Suprapubic skin (tissue), 4 donors: ENCODE measurements around the gene HIVEP3. TPM values are rescaled to one million over a fixed set of nuclear protein-coding genes. Genes with fewer than 3 reads are reported as not detected.
A peak's percentile ranks its signal among the peaks of the same experiment; 100 is the strongest.

Experiments
- DNase-seq, 2 donors: peaks; one replicate each; pipeline ENCODE4 v3.0.0-alpha.2; 2019; ENCODE audit warnings: low spot score in 2 of 2
- H3K27ac ChIP-seq: fragments of 200-600 bp; sonication (generic); one replicate; pipeline ENCODE4 v1.5.1; 2019
- H3K27me3 ChIP-seq: fragments of 200-600 bp; sonication (generic); one replicate; pipeline ENCODE4 v1.5.1; 2019
- H3K36me3 ChIP-seq: fragments of 200-600 bp; sonication (generic); one replicate; pipeline ENCODE4 v1.5.1; 2019
- H3K4me1 ChIP-seq: fragments of 200-600 bp; sonication (generic); one replicate; pipeline ENCODE4 v1.5.1; 2019
- H3K4me3 ChIP-seq: fragments of 200-600 bp; sonication (generic); one replicate; pipeline ENCODE4 v1.5.1; 2019; ENCODE audit warnings: mild to moderate bottlenecking
- H3K9me3 ChIP-seq: fragments of 200-600 bp; sonication (generic); one replicate; pipeline ENCODE4 v1.5.1; 2019
- EP300 ChIP-seq: sonication (generic); formaldehyde crosslinking; IDR thresholded peaks from one replicate; pipeline ENCODE4 v1.6.1; 2017; ENCODE audit warnings: antibody characterized with exemption
- POLR2A ChIP-seq, 2 donors: fragments of 450-650 bp; IDR thresholded peaks; one replicate each; pipeline ENCODE4 v1.6.1; 2017; ENCODE audit warnings: antibody characterized with exemption in 2 of 2, mild to moderate bottlenecking in 2 of 2, moderate library complexity in 2 of 2
- POLR2AphosphoS5 ChIP-seq, 3 donors: sonication (generic); formaldehyde crosslinking; IDR thresholded peaks; one replicate each; pipeline ENCODE4 v1.6.1; 2017; ENCODE audit warnings: antibody characterized with exemption in 3 of 3
- WGBS: methylation state at CpG from one replicate; pipeline ENCODE4 v1.1.5; 2018; 5-methylcytosine and 5-hydroxymethylcytosine counted together
- total RNA-seq, 4 donors: library from RNA; depleted of rRNA; stranded (reverse); fragments of >200 nt; gene quantifications; one replicate each; pipeline ENCODE4 v1.1.0, GENCODE V29; 2016
- TF ChIP-seq, protein P1 (sequence below), 2 donors: fragments of 200-600 bp in 1 of 2; fragments of 450-650 bp in 1 of 2; sonication (generic) in 1 of 2; IDR thresholded peaks; one replicate each; pipeline ENCODE4 v1.5.1; 2016 to 2019; ENCODE audit warnings: antibody characterized with exemption in 2 of 2, mild to moderate bottlenecking in 1 of 2, moderate library complexity in 1 of 2

HIVEP3 gene
- total RNA-seq, 4 donors from 2014 or later, result 11.3 to 23.9 (median 18.3) TPM

DNA sequence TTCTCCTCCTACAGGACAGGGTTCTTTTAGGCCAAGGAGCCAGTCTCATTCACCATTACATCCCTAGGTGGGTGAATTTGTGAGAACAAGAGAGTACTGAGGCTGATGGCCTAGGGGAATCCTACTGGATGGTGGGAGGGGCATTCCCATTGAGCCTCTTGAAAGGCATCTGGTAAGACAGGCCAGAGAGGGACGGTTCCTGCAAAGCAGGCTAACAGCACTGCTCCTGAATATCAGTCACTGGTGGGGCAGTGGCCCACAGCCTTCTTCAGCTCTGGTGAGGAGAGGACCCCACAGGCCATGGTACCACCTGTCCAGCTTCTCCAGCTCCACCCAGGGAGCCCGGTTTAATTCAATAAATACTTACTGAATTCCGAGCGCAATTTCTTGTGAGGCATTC lies 308.4 kb downstream of the HIVEP3 start:
- DNase-seq, result no peak

GRCh38 chr1:41609166-41609883 lies 309.4 kb downstream of the HIVEP3 start:
- no peaks in the 10 kb centered on the region for H3K27me3 ChIP-seq
- H3K27ac ChIP-seq, result no peak overlapping the region
- no peak overlapping the region for H3K4me3 ChIP-seq
- WGBS, result 93% methylated on average over 8 of the region's 10 CpGs
- TF ChIP-seq EP300, result no peak
- no peaks in the 10 kb centered on the region for H3K9me3 ChIP-seq
- H3K4me1 ChIP-seq, result peaks cover 23% of the 10 kb centered on the region
- no peak for DNase-seq
- H3K36me3 ChIP-seq, result no peaks in the 10 kb centered on the region

More for the DNA sequence above, 308.4 kb downstream of the HIVEP3 start:
- no peak overlapping the region for H3K4me3 ChIP-seq
- no peak overlapping the region for H3K27ac ChIP-seq
- H3K27me3 ChIP-seq, result no peaks in the 10 kb centered on the region
- no peaks in the 10 kb centered on the region for H3K36me3 ChIP-seq
- TF ChIP-seq POLR2A (IDR thresholded peaks at IDR 0.05) (no peak), POLR2AphosphoS5 (IDR thresholded peaks at IDR 0.05) (no peak), EP300 (no peak)
- TF ChIP-seq, protein P1, sequence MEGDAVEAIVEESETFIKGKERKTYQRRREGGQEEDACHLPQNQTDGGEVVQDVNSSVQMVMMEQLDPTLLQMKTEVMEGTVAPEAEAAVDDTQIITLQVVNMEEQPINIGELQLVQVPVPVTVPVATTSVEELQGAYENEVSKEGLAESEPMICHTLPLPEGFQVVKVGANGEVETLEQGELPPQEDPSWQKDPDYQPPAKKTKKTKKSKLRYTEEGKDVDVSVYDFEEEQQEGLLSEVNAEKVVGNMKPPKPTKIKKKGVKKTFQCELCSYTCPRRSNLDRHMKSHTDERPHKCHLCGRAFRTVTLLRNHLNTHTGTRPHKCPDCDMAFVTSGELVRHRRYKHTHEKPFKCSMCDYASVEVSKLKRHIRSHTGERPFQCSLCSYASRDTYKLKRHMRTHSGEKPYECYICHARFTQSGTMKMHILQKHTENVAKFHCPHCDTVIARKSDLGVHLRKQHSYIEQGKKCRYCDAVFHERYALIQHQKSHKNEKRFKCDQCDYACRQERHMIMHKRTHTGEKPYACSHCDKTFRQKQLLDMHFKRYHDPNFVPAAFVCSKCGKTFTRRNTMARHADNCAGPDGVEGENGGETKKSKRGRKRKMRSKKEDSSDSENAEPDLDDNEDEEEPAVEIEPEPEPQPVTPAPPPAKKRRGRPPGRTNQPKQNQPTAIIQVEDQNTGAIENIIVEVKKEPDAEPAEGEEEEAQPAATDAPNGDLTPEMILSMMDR (IDR thresholded peaks at IDR 0.05), result no peak
- no peaks in the 10 kb centered on the region for H3K9me3 ChIP-seq
- WGBS, result 93% methylated on average over 4 of the region's 4 CpGs
- H3K4me1 ChIP-seq, result peaks cover 27% of the 10 kb centered on the region

GRCh38 chr1:41608211-41608610 lies 310.5 kb downstream of the HIVEP3 start:
- Histone ChIP-seq H3K27ac (no peak overlapping the region), H3K36me3 (no peaks in the 10 kb centered on the region), H3K4me1 (peaks cover 13% of the 10 kb centered on the region), H3K9me3 (no peaks in the 10 kb centered on the region), H3K4me3 (no peak overlapping the region), H3K27me3 (no peaks in the 10 kb centered on the region)
- TF ChIP-seq, protein P1 (IDR thresholded peaks at IDR 0.05), result no peak
- TF ChIP-seq EP300 (no peak), POLR2AphosphoS5 (IDR thresholded peaks at IDR 0.05) (no peak), POLR2A (IDR thresholded peaks at IDR 0.05) (no peak)
- DNase-seq, result no peak
- WGBS, result 22% methylated on average over 4 of the region's 4 CpGs

- no peaks in the 10 kb centered on the region for H3K9me3 ChIP-seq
- WGBS, result 49% methylated on average over 5 of the region's 5 CpGs
- no peak for DNase-seq
- no peaks in the 10 kb centered on the region for H3K36me3 ChIP-seq
- H3K27ac ChIP-seq, result no peak overlapping the region
- H3K4me3 ChIP-seq, result no peak overlapping the region
- TF ChIP-seq POLR2A (IDR thresholded peaks at IDR 0.05) (no peak), EP300 (no peak), POLR2AphosphoS5 (IDR thresholded peaks at IDR 0.05) (no peak)
- TF ChIP-seq, protein P1 (IDR thresholded peaks at IDR 0.05), result no peak
- peaks cover 9% of the 10 kb centered on the region for H3K4me1 ChIP-seq
- no peaks in the 10 kb centered on the region for H3K27me3 ChIP-seq
Observed at GRCh38 chr1:41607808-41608207, 310.9 kb downstream of the HIVEP3 start.

DNA sequence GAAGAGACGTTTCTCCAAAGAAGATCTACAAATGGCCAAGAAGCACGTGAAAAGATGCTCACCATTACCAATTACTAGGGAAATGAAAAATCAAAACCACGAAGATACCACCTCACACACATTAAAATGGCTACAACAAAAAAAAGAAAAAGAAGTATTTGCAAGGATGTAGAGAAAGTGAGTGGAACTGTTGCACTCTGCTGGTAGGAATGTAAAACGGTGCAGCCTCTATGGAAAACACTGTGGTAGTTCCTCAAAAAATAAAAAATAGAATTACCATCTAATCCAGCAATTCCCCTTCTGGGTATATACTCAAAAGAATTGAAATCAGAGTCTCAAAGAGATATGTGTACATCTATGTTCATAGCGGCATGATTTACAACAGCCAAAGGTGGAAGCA lies 318.8 kb downstream of the HIVEP3 start:
- 76% methylated on average over 5 of the region's 5 CpGs for WGBS
- Histone ChIP-seq H3K4me1 (no peaks in the 10 kb centered on the region), H3K4me3 (no peak overlapping the region), H3K27me3 (no peaks in the 10 kb centered on the region), H3K27ac (no peak overlapping the region), H3K36me3 (no peaks in the 10 kb centered on the region), H3K9me3 (no peaks in the 10 kb centered on the region)
- no peak for TF ChIP-seq EP300
- TF ChIP-seq, protein P1 (IDR thresholded peaks at IDR 0.05), result peak in 1 of 2 donors; percentile 11
- DNase-seq, result no peak

DNA sequence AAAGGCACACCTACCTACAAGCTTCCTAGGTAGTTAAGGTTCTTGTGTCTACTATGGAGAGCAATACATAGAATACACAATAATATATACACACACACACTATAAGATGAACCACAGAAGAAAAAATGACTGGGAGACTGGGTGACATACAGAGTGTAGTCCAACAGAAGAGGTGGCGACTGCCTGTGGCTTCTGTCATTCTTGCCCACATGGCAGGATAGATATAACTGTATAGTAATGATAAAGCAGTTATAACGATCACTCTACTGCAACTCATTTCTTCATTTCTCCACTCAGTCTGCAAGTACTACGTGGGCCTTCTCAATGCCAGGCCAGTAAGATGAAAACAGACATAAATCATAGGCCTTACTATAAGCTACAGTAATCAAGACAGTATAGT lies 320.4 kb downstream of the HIVEP3 start:
- TF ChIP-seq, protein P1 (IDR thresholded peaks at IDR 0.05), result no peak
- TF ChIP-seq POLR2A (IDR thresholded peaks at IDR 0.05) (no peak), EP300 (no peak), POLR2AphosphoS5 (IDR thresholded peaks at IDR 0.05) (no peak)
- 90% methylated on average over 3 of the region's 3 CpGs for WGBS
- no peak for DNase-seq

More for the DNA sequence above, 320.4 kb downstream of the HIVEP3 start:
- Histone ChIP-seq H3K4me1 (no peaks in the 10 kb centered on the region), H3K27ac (no peak overlapping the region), H3K27me3 (no peaks in the 10 kb centered on the region), H3K36me3 (no peaks in the 10 kb centered on the region), H3K4me3 (no peak overlapping the region), H3K9me3 (no peaks in the 10 kb centered on the region)
